Measurements from ENCODE around the gene SLC25A22. TPM values are rescaled to one million over a fixed set of nuclear protein-coding genes. Genes with fewer than 3 reads are reported as not detected.
A peak's percentile ranks its signal among the peaks of the same experiment; 100 is the strongest.

The SLC25A22 gene
- total RNA-seq (1 to 10 TPM; 3.8 to 7.2 (median 5.4) TPM), polyA plus RNA-seq (10 to 100 TPM in 1 of 3 donors, 1 to 10 TPM in 2; 7.8 to 26.4 (median 9.7) TPM)

DNA sequence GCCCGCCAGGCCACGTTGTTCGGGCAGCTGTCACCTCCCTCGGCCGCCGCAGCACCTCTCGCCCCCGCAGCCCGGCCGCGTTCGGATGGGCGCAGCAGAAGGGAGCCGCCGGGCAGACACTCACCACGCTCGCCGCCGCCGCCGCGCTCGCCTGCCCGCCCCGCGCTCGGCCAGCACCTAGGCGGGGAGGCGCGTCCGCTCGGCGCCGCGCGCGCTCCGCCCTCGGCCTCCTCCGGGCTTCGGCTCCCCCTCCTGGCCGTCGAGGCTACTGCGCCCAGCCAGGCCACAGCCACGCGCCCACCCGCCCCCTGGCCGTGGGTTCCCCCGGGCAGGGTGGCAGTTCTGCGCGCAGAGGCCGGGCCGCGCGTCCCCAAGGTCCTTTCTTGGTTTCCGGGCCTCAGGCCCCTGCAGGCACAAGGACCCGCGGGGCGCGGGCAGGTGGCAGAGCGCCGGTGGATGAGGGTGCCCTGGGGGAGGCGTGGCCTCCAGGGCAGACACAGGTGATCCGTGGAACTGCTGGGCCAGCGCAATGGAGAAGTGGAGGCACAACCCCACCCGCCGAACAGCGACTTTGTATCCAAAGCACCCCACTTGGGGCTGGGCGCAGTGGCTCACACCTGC is at the start of gene SLC25A22:
Gene SLC25A22 (minus strand): TSS at position 189 of the 621 bp plus-strand sequence. CDS start 3,275 bp downstream, outside the sequence.
- Histone ChIP-seq H3K4me3 (peak within 1 kb of the TSS; percentile 49 to 65 (median 56)), H3K27ac (peak within 1 kb of the TSS; percentile 84 to 93 (median 90)), H3K27me3 (no peaks in the 10 kb centered on the region), H3K36me3 (peaks cover 0 to 41% (median 3%) of the 10 kb centered on the region in 4 donors), H3K9me3 (no peaks in the 10 kb centered on the region), H3K4me1 (peaks cover 0 to 38% (median 31%) of the 10 kb centered on the region in 4 donors)
- no peak for TF ChIP-seq POLR2A (IDR thresholded peaks at IDR 0.05)
- TF ChIP-seq CTCF (IDR thresholded peaks at IDR 0.05) = peak; percentile 42 to 82 (median 66)
- DNase-seq = no peak
- WGBS, 2 donors = 2 to 3% methylated on average over 69 of the region's 69 CpGs
- intact Hi-C loops (cut with DNase I) = loop anchor here (5.0 kb wide), 2 partner anchors 51 to 101 kb away; partner anchors contain the start of genes DEAF1, TALDO1 and TMEM80

GRCh38 chr11:847876-848275 is 49.8 kb upstream of the SLC25A22 start:
- no peak for DNase-seq
- TF ChIP-seq POLR2AphosphoS5 (IDR thresholded peaks at IDR 0.05) = no peak
- no peak for TF ChIP-seq POLR2A (IDR thresholded peaks at IDR 0.05)
- TF ChIP-seq EP300 (IDR thresholded peaks at IDR 0.05) = no peak
- no peak for TF ChIP-seq CTCF (IDR thresholded peaks at IDR 0.05)
- Histone ChIP-seq H3K27me3 (peaks cover 0 to 23% (median 9%) of the 10 kb centered on the region in 3 donors), H3K9me3 (no peaks in the 10 kb centered on the region), H3K27ac (no peak overlapping the region), H3K4me1 (peaks cover 0 to 74% (median 64%) of the 10 kb centered on the region in 4 donors), H3K36me3 (no peaks in the 10 kb centered on the region), H3K4me3 (no peak overlapping the region)
- WGBS, 2 donors = 53 to 76% methylated on average over 18 of the region's 18 CpGs
- intact Hi-C loops (cut with DNase I) = loop anchor here (2.0 to 5.0 kb wide), 3 partner anchors 64 to 203 kb away; partner anchors contain the start of genes AP2A2 and CHID1

GRCh38 chr11:846496-847098 is 48.5 kb upstream of the SLC25A22 start:
- TF ChIP-seq POLR2A (IDR thresholded peaks at IDR 0.05) (no peak), EP300 (IDR thresholded peaks at IDR 0.05) (no peak), CTCF (IDR thresholded peaks at IDR 0.05) (no peak), POLR2AphosphoS5 (IDR thresholded peaks at IDR 0.05) (no peak)
- WGBS, 2 donors = 79 to 84% methylated on average over 11 of the region's 11 CpGs
- peaks cover 0 to 80% (median 66%) of the 10 kb centered on the region in 4 donors for H3K4me1 ChIP-seq
- no peak for DNase-seq
- H3K4me3 ChIP-seq = no peak overlapping the region
- H3K27me3 ChIP-seq = peaks cover 0 to 23% (median 9%) of the 10 kb centered on the region in 3 donors
- no peaks in the 10 kb centered on the region for H3K36me3 ChIP-seq
- intact Hi-C loops (cut with DNase I) = loop anchor here (5.0 kb wide), 2 partner anchors 66 to 81 kb away; partner anchors contain the start of genes AP2A2 and CHID1
- no peaks in the 10 kb centered on the region for H3K9me3 ChIP-seq
- H3K27ac ChIP-seq = peak overlapping the region in 3 of 4 donors; percentile 90 to 96 (median 94)

GRCh38 chr11:845872-846495 is 47.9 kb upstream of the SLC25A22 start:
- Histone ChIP-seq H3K4me3 (no peak overlapping the region), H3K27me3 (peaks cover 0 to 23% (median 9%) of the 10 kb centered on the region in 3 donors), H3K4me1 (peaks cover 0 to 81% (median 69%) of the 10 kb centered on the region in 4 donors), H3K9me3 (no peaks in the 10 kb centered on the region), H3K36me3 (no peaks in the 10 kb centered on the region), H3K27ac (peak overlapping the region; percentile 90 to 96 (median 93))
- TF ChIP-seq EP300 (IDR thresholded peaks at IDR 0.05) = no peak
- no peak for TF ChIP-seq CTCF (IDR thresholded peaks at IDR 0.05)
- no peak for TF ChIP-seq POLR2AphosphoS5 (IDR thresholded peaks at IDR 0.05)
- TF ChIP-seq POLR2A (IDR thresholded peaks at IDR 0.05) = no peak
- DNase-seq = no peak
- intact Hi-C loops (cut with DNase I) = loop anchor here (5.0 kb wide), 2 partner anchors 66 to 81 kb away; partner anchors contain the start of genes AP2A2 and CHID1
- WGBS, 2 donors = 55 to 68% methylated on average over 8 of the region's 8 CpGs
